HG03175 (cell line): ENCODE data around the gene RNF41.

Source experiments
- ATAC-seq: cut with Tn5 transposase; IDR thresholded peaks from one replicate; pipeline ENCODE4 v1.9.1; 2021; ENCODE audit warnings: mild to moderate bottlenecking, moderate library complexity; ENCODE audit not compliant: unreplicated experiment

Gene RNF41

GRCh38 chr12:56244494-56244893 is 22.8 kb upstream of the RNF41 start:
- ATAC-seq = no peak

- no peak for ATAC-seq
These were observed 22.0 kb upstream of the RNF41 start for GRCh38 chr12:56243731-56244181.

GRCh38 chr12:56242986-56243385 is 21.3 kb upstream of the RNF41 start:
- no peak for ATAC-seq

GRCh38 chr12:56241424-56242303 is 19.9 kb upstream of the RNF41 start:
- ATAC-seq = no peak

- no peak for ATAC-seq
These were observed 15.8 kb upstream of the RNF41 start for GRCh38 chr12:56237552-56237951.

- no peak for ATAC-seq
These were observed 15.3 kb upstream of the RNF41 start for GRCh38 chr12:56236985-56237384.

GRCh38 chr12:56236091-56236490 is 14.4 kb upstream of the RNF41 start:
- ATAC-seq = no peak

GRCh38 chr12:56234746-56235436 is 13.2 kb upstream of the RNF41 start:
- no peak for ATAC-seq

GRCh38 chr12:56231184-56231582 is 9.5 kb upstream of the RNF41 start:
- no peak for ATAC-seq

DNA sequence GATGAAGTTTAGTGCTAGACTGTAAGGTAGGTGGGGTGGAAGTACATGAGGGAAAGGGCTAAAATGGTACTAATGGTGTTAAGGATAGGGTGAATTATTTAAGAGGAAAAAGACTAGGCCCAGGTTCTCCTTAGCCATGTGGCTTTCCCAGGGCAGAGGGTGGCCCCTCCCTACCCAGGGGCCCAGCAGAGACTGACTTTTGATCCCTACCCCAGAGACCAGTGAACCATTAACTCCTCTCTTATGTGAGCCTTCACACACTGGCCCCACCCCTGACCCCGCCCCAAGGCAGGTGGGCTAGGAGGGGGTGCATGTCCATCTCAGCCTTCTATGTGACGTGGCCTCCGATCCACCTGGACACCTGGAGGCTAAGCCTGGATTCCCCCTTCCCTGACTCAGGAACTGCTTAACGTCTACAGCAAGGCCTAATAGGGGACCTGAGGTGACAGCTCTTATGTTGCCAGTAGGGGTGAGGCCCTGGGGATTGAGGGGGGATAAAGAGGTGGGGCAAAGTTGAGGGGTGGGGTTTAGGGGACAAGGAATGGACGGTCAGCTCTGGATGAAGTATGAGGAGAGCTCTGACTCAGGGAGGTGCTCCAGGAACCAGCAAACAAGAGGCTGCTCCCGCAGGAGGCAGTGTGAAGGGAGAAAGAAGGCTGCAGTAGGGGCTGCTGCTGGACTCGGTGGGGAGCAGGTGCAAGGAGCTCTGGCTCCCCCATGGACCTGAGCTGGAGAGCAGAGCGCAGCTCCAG is 8.9 kb upstream of the RNF41 start:
- ATAC-seq = no peak

DNA sequence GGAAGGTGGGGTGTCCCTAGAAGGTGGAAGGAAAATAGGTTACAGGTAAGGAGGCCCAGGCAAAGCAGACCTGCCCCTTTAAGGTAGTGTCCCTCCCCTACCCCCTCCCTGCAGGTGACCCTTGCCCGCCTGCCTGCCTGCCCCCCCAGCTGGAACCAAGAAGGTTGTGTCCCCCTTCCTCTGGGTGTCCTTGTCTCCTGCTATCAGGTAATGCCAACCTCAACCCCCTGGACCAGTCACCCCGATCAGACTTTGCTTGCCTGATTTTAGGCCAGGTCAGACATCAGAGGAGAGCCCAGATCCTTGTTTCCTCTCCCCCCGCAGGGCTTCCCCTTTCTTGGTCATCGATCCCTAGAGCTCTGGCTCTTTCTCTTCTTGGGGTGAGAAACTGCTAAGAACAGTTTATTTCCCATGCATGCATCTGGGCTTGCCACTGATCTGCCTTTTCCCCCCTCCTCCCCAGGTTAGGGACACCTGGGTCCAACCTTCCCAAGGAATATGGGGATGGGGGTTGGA is 8.3 kb upstream of the RNF41 start, which contains the start of gene SLC39A5:
Gene SLC39A5 (plus strand): TSS at position 136 of the 516 bp plus-strand sequence. CDS start 1,224 bp downstream, outside the sequence.
- no peak for ATAC-seq

- ATAC-seq = no peak
These were observed 7.4 kb upstream of the RNF41 start for GRCh38 chr12:56229082-56229481.

- ATAC-seq = no peak
These were observed 3.2 kb upstream of the RNF41 start for GRCh38 chr12:56224954-56225353.

DNA sequence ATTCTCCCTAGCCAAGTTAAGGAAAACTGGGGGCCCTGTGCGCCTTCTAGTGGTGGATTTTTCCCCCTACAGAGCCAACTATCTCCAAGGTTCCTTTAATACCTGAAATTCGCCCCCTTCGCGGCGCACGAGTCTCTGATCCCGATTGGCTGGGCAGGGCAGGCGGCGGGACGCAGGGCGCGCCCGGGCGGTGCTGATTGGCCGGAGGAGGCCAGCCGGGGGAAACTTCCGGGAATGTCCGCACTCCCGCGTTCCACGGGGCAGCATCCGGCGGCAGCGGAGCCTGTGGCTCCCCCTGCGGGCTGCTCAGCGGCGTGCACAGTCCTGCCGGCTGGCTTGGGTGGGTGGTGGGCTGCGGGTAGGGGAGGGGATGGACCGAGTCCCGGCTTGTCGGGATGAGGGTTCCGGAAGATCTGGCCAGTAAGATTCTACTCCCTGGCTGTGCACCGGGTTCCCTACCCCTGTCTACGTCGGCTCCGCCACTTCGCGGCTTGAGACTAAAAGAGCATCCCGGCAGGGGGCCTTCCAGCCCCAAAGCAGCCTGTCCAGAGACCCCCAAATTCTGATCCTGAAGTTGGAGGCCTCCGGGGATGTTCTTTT is 2.5 kb upstream of the RNF41 start, which contains the start of gene NABP2:
Gene NABP2 (plus strand): TSS at position 241 of the 600 bp plus-strand sequence. CDS start 515 bp downstream, outside the sequence.
- peak; percentile 73 for ATAC-seq

- ATAC-seq = no peak
These were observed 1.9 kb upstream of the RNF41 start for GRCh38 chr12:56223571-56224101.

DNA sequence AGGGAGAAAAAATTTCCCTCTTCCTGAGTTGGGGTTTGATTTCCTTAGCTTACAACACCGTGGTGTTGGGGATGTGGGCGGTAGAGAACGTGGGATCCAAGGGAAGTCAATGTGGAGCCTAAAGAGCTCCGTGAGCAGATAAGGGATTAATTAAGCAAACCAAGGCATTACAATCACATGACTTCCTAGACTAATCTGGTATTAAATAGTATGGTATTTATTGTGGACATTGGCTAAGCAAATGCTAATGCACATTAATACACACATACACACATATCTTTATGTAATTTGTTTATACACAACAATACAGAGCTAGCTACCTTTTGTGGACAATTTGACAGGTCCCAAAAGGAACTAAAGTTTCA is 791 bp upstream of the RNF41 start:
- no peak for ATAC-seq

DNA sequence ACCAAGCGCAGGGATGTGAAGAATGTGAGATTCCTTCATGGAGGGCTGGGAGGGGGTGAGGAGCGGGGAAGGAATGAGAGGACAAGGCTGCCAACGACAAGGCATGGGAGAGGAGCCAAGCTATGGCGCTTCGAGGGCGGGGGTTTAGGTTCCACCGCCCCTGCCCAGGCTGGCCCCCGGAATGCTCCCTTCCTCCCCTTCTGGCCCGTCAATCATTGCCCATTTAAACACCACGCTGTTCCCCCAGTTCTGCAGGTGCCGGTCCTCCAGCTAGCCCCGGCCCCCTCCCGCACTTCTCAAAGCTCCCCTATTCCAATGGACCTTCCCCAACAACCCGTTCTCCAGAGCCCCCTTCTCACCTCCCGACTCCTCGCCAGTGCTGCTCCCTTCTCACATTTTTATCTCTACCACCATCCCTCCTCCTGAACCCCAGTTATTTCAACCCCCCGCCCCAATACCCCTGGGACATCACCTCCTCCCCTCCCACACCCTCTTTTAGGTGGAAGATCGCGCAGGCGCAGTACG is 428 bp downstream of the RNF41 start:
- ATAC-seq = peak; percentile 24

DNA sequence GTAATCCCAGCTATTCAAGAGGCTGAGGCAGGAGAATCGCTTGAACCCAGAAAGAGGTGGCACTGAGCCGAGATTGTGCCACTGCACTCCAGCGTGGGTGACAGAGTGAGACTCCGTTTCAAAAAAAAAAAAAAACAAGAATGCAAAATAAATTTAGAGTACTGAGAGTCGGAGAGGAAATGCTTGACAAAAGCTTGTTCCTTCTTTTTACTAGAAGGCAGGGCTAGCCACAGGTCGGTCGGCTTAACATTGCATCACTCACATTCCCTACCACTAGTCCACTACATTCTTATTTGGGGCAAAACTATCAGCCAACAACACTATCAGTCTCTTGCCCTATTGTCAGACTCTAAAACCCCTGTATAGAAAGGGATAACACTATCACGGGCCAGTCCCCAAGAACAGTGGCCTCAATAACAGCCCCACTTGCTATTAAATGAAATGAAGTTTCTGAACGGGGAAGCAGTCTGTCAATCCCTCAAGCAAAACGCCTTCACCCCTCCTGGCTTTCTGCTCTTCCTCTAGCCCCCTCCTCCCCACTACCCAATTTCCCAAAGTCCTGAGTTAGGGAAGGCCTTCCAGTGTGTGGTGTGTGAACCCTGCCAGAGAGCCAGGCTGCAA is 1.0 kb downstream of the RNF41 start:
- no peak for ATAC-seq

GRCh38 chr12:56219840-56220239 is 1.9 kb downstream of the RNF41 start:
- no peak for ATAC-seq

GRCh38 chr12:56216461-56216860 is 5.3 kb downstream of the RNF41 start:
- ATAC-seq = no peak
